Measurements from ENCODE around the gene UBC. TPM values are rescaled to one million over a fixed set of nuclear protein-coding genes. Genes with fewer than 3 reads are reported as not detected.
A peak's percentile ranks its signal among the peaks of the same experiment; 100 is the strongest.
"Not testable (repeated sequence)": the region's sequence is repeated elsewhere in the genome, so short reads cannot be mapped to it uniquely, and the experiment has no call there.

The UBC gene
- total and polyA plus RNA-seq, 11 donors = 811 to 2,185 (median 1,239) TPM

DNA sequence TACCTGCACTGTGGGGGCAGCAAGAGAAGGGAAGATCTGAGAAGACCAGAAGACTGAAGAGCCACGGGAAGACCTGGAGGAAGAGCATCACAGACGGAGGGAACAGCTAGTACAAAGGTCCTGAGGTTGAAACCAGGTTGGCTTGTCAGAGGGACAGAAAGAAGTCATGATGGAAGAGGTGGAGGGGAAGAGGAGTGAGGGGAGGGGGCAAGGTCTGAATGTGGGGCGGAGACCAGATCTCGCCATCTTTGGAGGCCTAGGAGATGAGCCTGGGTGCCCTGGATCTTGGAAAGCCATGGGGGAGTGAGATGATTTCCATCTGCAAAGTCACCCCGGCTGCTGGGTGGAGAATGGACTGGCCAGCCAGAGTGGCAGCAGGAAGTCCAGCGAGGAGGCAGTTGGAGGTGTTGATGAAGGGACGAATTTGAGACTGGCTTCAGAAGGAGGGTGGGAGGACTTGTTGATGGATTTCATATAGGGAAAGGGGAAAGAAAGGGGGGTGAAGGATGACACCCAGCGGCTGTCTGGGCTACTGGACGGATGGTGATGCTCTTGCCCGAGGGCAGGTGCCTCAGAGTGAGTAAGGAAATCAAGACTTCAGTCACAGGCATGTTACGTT, 14.6 kb upstream of the UBC start:
- ATAC-seq (no peak), DNase-seq (no peak)
- H3K27me3 ChIP-seq = no peaks in the 10 kb centered on the region
- H3K4me1 ChIP-seq = peaks cover 0 to 23% (median 9%) of the 10 kb centered on the region in 12 donors
- peak overlapping the region in 5 of 12 donors; percentile 59 to 80 (median 70) for H3K4me3 ChIP-seq
- WGBS, 4 donors = 87 to 95% (median 90%) methylated on average over 11 of the region's 11 CpGs
- intact Hi-C loops (cut with DNase I) = loop anchor here in 1 of 10 donors (2.0 kb wide), 1 partner anchor 14 kb away; the partner anchor contains the start of gene UBC
- no peak for TF ChIP-seq POLR2A (IDR thresholded peaks at IDR 0.05)
- TF ChIP-seq, protein P1, sequence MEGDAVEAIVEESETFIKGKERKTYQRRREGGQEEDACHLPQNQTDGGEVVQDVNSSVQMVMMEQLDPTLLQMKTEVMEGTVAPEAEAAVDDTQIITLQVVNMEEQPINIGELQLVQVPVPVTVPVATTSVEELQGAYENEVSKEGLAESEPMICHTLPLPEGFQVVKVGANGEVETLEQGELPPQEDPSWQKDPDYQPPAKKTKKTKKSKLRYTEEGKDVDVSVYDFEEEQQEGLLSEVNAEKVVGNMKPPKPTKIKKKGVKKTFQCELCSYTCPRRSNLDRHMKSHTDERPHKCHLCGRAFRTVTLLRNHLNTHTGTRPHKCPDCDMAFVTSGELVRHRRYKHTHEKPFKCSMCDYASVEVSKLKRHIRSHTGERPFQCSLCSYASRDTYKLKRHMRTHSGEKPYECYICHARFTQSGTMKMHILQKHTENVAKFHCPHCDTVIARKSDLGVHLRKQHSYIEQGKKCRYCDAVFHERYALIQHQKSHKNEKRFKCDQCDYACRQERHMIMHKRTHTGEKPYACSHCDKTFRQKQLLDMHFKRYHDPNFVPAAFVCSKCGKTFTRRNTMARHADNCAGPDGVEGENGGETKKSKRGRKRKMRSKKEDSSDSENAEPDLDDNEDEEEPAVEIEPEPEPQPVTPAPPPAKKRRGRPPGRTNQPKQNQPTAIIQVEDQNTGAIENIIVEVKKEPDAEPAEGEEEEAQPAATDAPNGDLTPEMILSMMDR (IDR thresholded peaks at IDR 0.05) = no peak
- H3K36me3 ChIP-seq = no peaks in the 10 kb centered on the region
- H3K27ac ChIP-seq = peak overlapping the region; percentile 85 to 96 (median 91)
- H3K9me3 ChIP-seq = no peaks in the 10 kb centered on the region

DNA sequence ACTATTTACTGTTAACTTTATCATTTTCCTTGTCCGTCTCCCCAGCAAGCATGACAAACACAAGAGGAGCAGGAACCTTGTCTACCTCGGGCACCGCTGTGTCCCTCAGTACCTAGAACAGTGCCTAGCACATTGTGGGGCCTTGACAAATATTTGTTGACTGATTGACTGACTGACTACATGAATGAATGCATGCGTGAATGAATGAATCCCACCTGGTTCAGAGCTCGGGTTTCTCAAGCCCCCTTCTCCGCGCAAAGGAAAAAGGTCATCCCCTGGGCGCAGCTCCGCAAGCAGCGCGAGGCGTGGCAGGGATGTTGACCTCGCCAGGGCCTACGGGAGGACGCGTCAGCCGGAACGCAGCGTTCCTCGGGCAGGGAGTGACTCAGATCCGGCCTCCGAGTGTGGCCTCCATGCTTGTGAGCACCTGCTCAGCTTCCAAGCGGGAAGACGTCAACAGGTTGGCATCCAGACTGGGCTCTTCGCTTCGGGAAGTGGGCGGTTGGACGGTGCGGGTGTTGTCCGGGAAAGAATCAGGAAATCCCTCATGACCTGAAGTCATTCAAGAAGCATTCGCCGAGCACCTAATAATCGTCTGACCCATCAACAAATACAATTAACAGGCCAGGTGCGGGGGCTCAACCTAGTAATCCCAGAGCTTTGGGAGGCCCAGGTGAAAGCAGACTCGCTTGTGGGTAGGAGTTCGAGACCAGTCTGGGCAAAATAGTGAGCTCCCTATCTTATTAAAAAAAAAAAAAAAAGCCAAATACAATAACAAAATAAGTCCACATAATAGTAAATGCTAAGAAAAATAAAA, 13.9 kb upstream of the UBC start:
- H3K4me1 ChIP-seq = peaks cover 0 to 23% (median 9%) of the 10 kb centered on the region in 12 donors
- no peaks in the 10 kb centered on the region for H3K36me3 ChIP-seq
- H3K27me3 ChIP-seq = no peaks in the 10 kb centered on the region
- intact Hi-C loops (cut with DNase I) = loop anchor here in 1 of 10 donors (2.0 kb wide), 1 partner anchor 14 kb away; the partner anchor contains the start of gene UBC
- DNase-seq (peak; percentile 69 to 88 (median 74)), ATAC-seq (peak; percentile 62 to 91 (median 78))
- WGBS, 4 donors = 26 to 36% (median 28%) methylated on average over 35 to 36 of the region's 36 CpGs
- H3K9me3 ChIP-seq = no peaks in the 10 kb centered on the region
- peak overlapping the region in 11 of 12 donors; percentile 2 to 80 (median 68) for H3K4me3 ChIP-seq
- TF ChIP-seq, protein P1 (IDR thresholded peaks at IDR 0.05) = no peak
- TF ChIP-seq POLR2A (IDR thresholded peaks at IDR 0.05) = peak in 1 of 2 donors; percentile 38
- H3K27ac ChIP-seq = peak overlapping the region; percentile 85 to 96 (median 91)

DNA sequence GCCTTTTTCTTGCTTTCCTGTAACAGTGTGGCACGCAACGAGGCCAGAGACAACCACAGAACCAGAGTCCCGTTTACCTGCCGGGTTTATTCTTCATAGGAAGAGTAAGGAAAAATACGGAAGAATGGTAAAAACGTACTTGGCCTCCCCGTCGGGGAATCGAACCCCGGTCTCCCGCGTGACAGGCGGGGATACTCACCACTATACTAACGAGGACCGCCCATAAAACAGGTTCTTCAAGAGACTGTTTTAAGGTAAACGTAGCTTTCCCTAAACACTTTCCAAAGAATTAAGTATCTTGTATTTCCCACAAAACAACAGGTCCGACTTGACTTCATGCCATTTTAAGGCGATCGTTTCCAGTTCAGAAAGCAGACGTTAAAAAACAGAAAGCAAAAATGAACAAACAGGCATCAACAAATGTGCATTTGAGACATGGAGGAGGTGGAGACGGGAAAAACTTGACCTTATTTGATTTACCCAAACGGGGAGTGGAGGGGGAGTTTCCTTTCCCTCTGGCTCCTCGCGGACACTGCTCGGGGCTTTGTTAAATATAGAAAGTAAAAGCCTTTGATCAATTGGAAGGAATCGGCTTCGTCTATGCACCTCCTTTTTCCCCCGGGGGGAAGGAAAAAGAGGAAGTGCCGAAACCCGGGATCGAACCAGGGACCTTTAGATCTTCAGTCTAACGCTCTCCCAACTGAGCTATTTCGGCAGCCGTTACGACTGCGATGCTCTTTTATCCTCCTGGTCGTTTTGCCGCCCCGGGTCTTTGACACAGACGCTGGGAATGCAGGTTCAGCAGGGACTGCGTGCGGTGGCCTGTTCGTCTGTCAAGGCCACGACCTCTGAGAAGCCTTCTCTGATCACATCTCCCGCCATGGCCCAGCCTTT, 13.0 kb upstream of the UBC start:
- DNase-seq (peak; percentile 84 to 92 (median 91)), ATAC-seq (peak; percentile 85 to 89 (median 89))
- Histone ChIP-seq H3K27me3 (no peaks in the 10 kb centered on the region), H3K9me3 (no peaks in the 10 kb centered on the region), H3K36me3 (no peaks in the 10 kb centered on the region), H3K4me3 (peak overlapping the region; percentile 35 to 80 (median 68)), H3K27ac (peak overlapping the region; percentile 85 to 96 (median 91)), H3K4me1 (peaks cover 0 to 23% (median 9%) of the 10 kb centered on the region in 12 donors)
- 1% methylated on average over 45 of the region's 45 CpGs for WGBS, 4 donors
- TF ChIP-seq POLR2A (IDR thresholded peaks at IDR 0.05) = no peak
- TF ChIP-seq, protein P1 (IDR thresholded peaks at IDR 0.05) = no peak
- intact Hi-C loops (cut with DNase I) = loop anchor here in 4 of 10 donors (1.0 to 2.0 kb wide), 3 partner anchors 12 to 13 kb away; partner anchors contain the start of gene UBC (in 1 of the 4)

DNA sequence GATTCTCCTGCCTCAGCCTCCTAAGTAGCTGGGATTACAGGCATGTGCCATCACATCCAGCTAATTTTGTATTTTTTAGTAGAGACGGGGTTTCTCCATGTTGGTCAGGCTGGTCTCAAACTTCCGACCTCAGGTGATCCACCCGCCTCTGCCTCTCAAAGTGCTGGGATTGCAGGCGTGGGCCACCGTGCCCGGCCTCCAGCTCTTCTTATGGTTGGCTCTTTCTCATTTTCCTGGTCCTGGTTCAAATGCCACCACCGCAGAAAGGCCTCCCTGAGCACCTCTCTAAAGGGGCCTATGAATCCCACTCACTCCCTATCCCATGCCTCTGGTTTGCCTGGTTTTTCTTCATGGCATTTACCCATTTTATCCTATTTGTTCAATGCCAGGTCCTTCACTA, 11.3 kb upstream of the UBC start:
- DNase-seq = peak in 1 of 5 donors; percentile 8
- H3K27ac ChIP-seq; H3K4me3 ChIP-seq; H3K36me3 ChIP-seq; ATAC-seq; H3K27me3 ChIP-seq; intact Hi-C loops (cut with DNase I); H3K9me3 ChIP-seq: not testable (repeated sequence)
- WGBS, 4 donors = 92 to 97% (median 95%) methylated on average over 7 of the region's 7 CpGs
- peaks cover 0 to 39% (median 19%) of the 10 kb centered on the region in 12 donors for H3K4me1 ChIP-seq
